Stimulated activated CD4-positive, alpha-beta T cell treated with anti-CD3 and anti-CD28 coated beads, TNF-alpha, amount 100 ng/mL, for 1 hour (primary cell): ENCODE measurements around the gene MYEF2.

ENCODE experiments used
- DNase-seq, 3 donors: peaks; one replicate each; pipeline ENCODE4 v3.0.0-alpha.2; 2020; ENCODE audit warnings: low read depth in 3 of 3, low spot score in 1 of 3

The MYEF2 gene

GRCh38 chr15:48089702-48090101 lies 88.4 kb downstream of the MYEF2 start:
- no peak for DNase-seq

GRCh38 chr15:48087844-48088243 lies 90.3 kb downstream of the MYEF2 start:
- DNase-seq = no peak

GRCh38 chr15:48086576-48086975 lies 91.5 kb downstream of the MYEF2 start:
- DNase-seq = no peak

GRCh38 chr15:48086133-48086532 lies 92.0 kb downstream of the MYEF2 start:
- no peak for DNase-seq

- DNase-seq = no peak
These were observed 92.5 kb downstream of the MYEF2 start for GRCh38 chr15:48085591-48085930.

- no peak for DNase-seq
These were observed 93.1 kb downstream of the MYEF2 start for GRCh38 chr15:48084759-48085590.
